SJSA1 (cell line): Measurements from ENCODE around the gene RFX3. TPM values are rescaled to one million over a fixed set of nuclear protein-coding genes. Genes with fewer than 3 reads are reported as not detected.

ENCODE experiments used
- DNase-seq, 2 experiments: peaks; one replicate each; pipeline ENCODE4 v3.0.0-alpha.2; 2015 to 2020; ENCODE audit warnings: low spot score in 2 of 2, low read depth in 1 of 2
- H3K27ac ChIP-seq: fragments of 250-450 bp; sonication (Bioruptor Pico); 2 replicates; pipeline ENCODE4 v1.5.1; 2020; ENCODE audit warnings: mild to moderate bottlenecking, moderate library complexity
- H3K27me3 ChIP-seq: fragments of 250-450 bp; sonication (Bioruptor Pico); replicated peaks from 2 replicates; pipeline ENCODE4 v1.5.1; 2020; ENCODE audit warnings: mild to moderate bottlenecking, moderate library complexity
- H3K36me3 ChIP-seq: fragments of 250-450 bp; sonication (Bioruptor Pico); 2 replicates; pipeline ENCODE4 v1.5.1; 2020; ENCODE audit warnings: mild to moderate bottlenecking
- H3K4me1 ChIP-seq: fragments of 250-450 bp; sonication (Bioruptor Pico); replicated peaks from 2 replicates; pipeline ENCODE4 v1.6.1; 2021; ENCODE audit warnings: mild to moderate bottlenecking
- H3K4me3 ChIP-seq: fragments of 250-450 bp; sonication (Bioruptor Pico); 2 replicates; pipeline ENCODE4 v1.5.1; 2020; ENCODE audit warnings: mild to moderate bottlenecking
- H3K9me3 ChIP-seq: fragments of 250-450 bp; sonication (Bioruptor Pico); replicated peaks from 2 replicates; pipeline ENCODE4 v1.5.1; 2020; ENCODE audit warnings: mild to moderate bottlenecking
- total RNA-seq: library from RNA; depleted of rRNA; stranded (reverse); fragments of >200 nt; shearing (Covaris generic); gene quantifications from 2 replicates; pipeline ENCODE4 v1.2.3, GENCODE V29; 2014; rRNA removed

Gene RFX3
- total RNA-seq = 0.28 and 0.32 TPM in 2 replicates

DNA sequence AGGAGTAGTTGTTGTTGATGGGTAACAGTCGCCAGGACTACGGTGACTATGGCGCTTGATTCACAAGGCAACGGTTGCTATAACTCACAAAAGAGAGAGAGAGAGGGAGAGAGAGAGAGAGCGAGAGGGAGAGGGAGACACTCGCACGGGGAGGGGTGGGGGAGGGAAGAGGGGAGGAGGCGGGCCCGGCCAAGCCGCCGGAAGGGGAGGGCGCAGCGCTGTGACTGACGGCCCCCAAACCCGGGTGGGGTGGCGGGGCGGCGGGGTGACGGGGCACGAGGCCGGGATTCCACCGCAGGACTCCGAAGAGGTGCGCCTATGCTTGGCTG is at the start of gene RFX3:
Gene RFX3, minus strand, starts transcription at position 166 of the 329 bp plus-strand sequence. CDS start 130,413 bp downstream, outside the sequence.
- Histone ChIP-seq H3K9me3 (no peaks in the 10 kb centered on the region), H3K27me3 (no peaks in the 10 kb centered on the region), H3K4me3 (peak within 1 kb of the TSS; percentile 74), H3K27ac (peak within 1 kb of the TSS; percentile 100), H3K36me3 (0 out of 2 replicates have a peak, but pooled peaks cover 4% of the 10 kb centered on the region), H3K4me1 (peaks cover 7% of the 10 kb centered on the region; the same call in 1 of the 2 replicates)
- DNase-seq = peak in 1 of 2 experiments; percentile 84

DNA sequence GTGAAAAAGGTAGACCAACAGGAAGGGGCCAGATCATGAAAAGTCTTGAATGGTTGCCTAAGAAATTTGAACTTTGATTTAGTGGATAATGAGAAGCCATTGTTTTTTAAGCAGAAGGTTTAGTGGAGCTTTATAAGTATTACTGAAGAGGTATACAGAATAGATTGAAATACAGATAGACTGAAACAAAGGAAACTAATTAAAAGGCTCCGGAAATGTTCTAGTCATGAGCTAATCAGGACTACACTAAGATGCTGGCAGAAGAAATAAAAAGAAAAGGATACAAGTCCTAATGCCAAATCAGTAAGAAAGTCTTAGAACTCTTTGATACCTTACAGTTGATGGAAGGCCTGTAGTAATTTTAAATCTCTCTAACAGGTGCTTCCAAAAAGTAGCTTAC is 45.7 kb upstream of the RFX3 start:
- H3K4me1 ChIP-seq = no peaks in the 10 kb centered on the region
- no peaks in the 10 kb centered on the region for H3K36me3 ChIP-seq
- no peak overlapping the region for H3K27ac ChIP-seq
- H3K4me3 ChIP-seq = no peak overlapping the region
- DNase-seq = no peak
- no peaks in the 10 kb centered on the region for H3K9me3 ChIP-seq
- H3K27me3 ChIP-seq = no peaks in the 10 kb centered on the region

DNA sequence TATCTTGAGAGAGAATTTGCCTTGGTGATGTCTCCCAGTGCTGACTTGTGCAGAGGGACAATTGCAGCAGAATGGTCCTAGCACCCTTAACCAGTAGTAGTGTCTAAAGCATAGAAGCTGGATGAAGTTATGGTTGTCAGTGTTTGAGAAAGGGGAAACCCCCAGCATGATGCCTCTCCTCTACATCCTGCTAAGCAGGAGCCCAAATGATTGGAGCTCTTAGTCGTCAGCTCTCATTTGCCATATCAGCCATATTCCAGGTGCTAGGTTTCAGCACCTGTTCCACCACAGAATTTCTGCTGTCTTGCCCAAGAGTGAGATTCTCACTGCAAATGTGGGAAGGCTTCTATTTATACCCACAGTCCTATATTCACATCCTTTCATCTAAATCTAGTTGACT is 43.7 kb upstream of the RFX3 start:
- H3K27me3 ChIP-seq = no peaks in the 10 kb centered on the region
- H3K36me3 ChIP-seq = no peaks in the 10 kb centered on the region
- H3K4me1 ChIP-seq = no peaks in the 10 kb centered on the region
- H3K27ac ChIP-seq = no peak overlapping the region
- H3K4me3 ChIP-seq = no peak overlapping the region
- no peak for DNase-seq
- no peaks in the 10 kb centered on the region for H3K9me3 ChIP-seq

DNA sequence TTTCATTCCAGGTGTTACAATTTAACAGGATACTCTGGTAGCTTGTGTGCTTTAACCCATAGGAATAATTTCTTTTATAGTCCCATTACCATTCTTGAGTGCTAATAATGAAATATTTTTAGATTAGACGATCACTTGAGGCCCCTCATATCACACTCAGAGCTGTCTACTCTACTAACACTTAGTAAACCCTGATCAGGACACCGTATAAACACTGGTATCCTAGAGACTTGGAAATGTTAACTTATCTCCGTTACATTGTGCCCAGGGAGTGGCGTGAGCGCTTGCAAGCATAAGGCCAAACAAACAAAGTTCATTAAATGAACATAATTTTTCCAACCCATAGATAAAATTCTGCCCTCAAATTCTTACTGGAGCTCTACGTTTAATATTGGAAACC is 42.2 kb upstream of the RFX3 start:
- Histone ChIP-seq H3K4me3 (no peak overlapping the region), H3K36me3 (no peaks in the 10 kb centered on the region), H3K4me1 (no peaks in the 10 kb centered on the region), H3K9me3 (no peaks in the 10 kb centered on the region), H3K27me3 (no peaks in the 10 kb centered on the region), H3K27ac (no peak overlapping the region)
- DNase-seq = no peak

GRCh38 chr9:3553076-3553765 is 27.4 kb upstream of the RFX3 start:
- Histone ChIP-seq H3K4me3 (no peak overlapping the region), H3K9me3 (no peaks in the 10 kb centered on the region), H3K36me3 (no peaks in the 10 kb centered on the region), H3K27me3 (no peaks in the 10 kb centered on the region), H3K4me1 (no peaks in the 10 kb centered on the region), H3K27ac (no peak overlapping the region)
- no peak for DNase-seq

DNA sequence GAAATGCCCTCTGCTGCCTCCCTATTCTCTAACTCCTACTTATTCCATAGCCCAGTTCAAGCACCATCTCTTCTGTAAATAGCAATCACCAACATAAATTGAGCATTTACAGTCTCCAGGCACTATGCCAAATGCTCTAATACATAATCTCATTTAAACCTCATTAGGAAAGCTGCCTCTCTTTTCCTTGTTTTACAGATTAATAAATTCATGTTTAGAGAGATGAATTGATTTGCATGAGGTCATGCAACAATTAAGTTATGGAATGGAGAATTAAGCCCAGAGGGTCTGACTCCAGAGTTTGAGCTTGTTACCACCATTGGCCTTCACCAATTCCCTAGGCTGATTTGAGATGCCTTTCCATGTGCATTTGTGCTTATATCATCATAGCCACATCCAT is 23.4 kb upstream of the RFX3 start:
- no peak overlapping the region for H3K4me3 ChIP-seq
- H3K4me1 ChIP-seq = no peaks in the 10 kb centered on the region
- H3K36me3 ChIP-seq = no peaks in the 10 kb centered on the region
- DNase-seq = no peak
- no peak overlapping the region for H3K27ac ChIP-seq
- no peaks in the 10 kb centered on the region for H3K27me3 ChIP-seq
- no peaks in the 10 kb centered on the region for H3K9me3 ChIP-seq

- no peaks in the 10 kb centered on the region for H3K27me3 ChIP-seq
- no peaks in the 10 kb centered on the region for H3K36me3 ChIP-seq
- no peak overlapping the region for H3K27ac ChIP-seq
- no peaks in the 10 kb centered on the region for H3K9me3 ChIP-seq
- no peak overlapping the region for H3K4me3 ChIP-seq
- no peak for DNase-seq
- no peaks in the 10 kb centered on the region for H3K4me1 ChIP-seq
Measured at GRCh38 chr9:3548648-3549047, 22.8 kb upstream of the RFX3 start.

DNA sequence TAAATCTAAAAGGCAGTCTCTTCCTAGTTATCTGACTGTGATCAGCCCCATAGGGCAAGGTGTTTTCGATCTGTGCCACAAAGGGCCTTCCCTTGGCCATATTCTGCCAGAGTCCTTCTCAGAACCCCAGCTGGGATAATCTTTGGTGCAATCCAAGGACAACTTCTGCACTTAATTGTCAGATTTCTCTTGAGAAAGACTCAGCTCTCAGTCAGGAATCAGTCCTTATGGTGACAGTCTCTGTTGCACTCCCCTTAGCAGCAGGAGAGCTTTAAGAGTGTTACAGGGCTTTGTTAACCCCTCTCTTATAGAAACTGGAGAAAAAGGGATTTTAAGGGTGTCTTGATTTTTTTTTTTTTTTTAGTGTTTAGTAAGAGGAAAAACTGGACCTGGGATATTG is 15.4 kb upstream of the RFX3 start:
- no peak overlapping the region for H3K27ac ChIP-seq
- no peaks in the 10 kb centered on the region for H3K9me3 ChIP-seq
- no peaks in the 10 kb centered on the region for H3K27me3 ChIP-seq
- DNase-seq = no peak
- no peak overlapping the region for H3K4me3 ChIP-seq
- no peaks in the 10 kb centered on the region for H3K36me3 ChIP-seq
- H3K4me1 ChIP-seq = no peaks in the 10 kb centered on the region

GRCh38 chr9:3534614-3535404 is 9.0 kb upstream of the RFX3 start:
- no peaks in the 10 kb centered on the region for H3K36me3 ChIP-seq
- H3K27me3 ChIP-seq = no peaks in the 10 kb centered on the region
- no peak overlapping the region for H3K4me3 ChIP-seq
- no peak overlapping the region for H3K27ac ChIP-seq
- H3K9me3 ChIP-seq = no peaks in the 10 kb centered on the region
- DNase-seq = no peak
- no peaks in the 10 kb centered on the region for H3K4me1 ChIP-seq

- no peak overlapping the region for H3K4me3 ChIP-seq
- H3K27ac ChIP-seq = no peak overlapping the region
- H3K4me1 ChIP-seq = peaks cover 6% of the 10 kb centered on the region; the same call in 1 of the 2 replicates
- H3K9me3 ChIP-seq = no peaks in the 10 kb centered on the region
- DNase-seq = no peak
- H3K36me3 ChIP-seq = no peaks in the 10 kb centered on the region
- H3K27me3 ChIP-seq = no peaks in the 10 kb centered on the region
Measured at GRCh38 chr9:3532158-3532557, 6.4 kb upstream of the RFX3 start.

- Histone ChIP-seq H3K36me3 (0 out of 2 replicates have a peak, but pooled peaks cover 4% of the 10 kb centered on the region), H3K4me3 (no peak overlapping the region), H3K27ac (no peak overlapping the region), H3K27me3 (no peaks in the 10 kb centered on the region), H3K4me1 (peaks cover 7% of the 10 kb centered on the region; the same call in 1 of the 2 replicates), H3K9me3 (no peaks in the 10 kb centered on the region)
- DNase-seq = no peak
Measured at GRCh38 chr9:3528451-3528850, 2.6 kb upstream of the RFX3 start.

GRCh38 chr9:3526997-3527940 is 1.5 kb upstream of the RFX3 start:
- Histone ChIP-seq H3K36me3 (0 out of 2 replicates have a peak, but pooled peaks cover 4% of the 10 kb centered on the region), H3K27ac (peak overlapping the region; percentile 100), H3K4me3 (peak overlapping the region; percentile 74), H3K27me3 (no peaks in the 10 kb centered on the region), H3K4me1 (peaks cover 7% of the 10 kb centered on the region; the same call in 1 of the 2 replicates), H3K9me3 (no peaks in the 10 kb centered on the region)
- no peak for DNase-seq

DNA sequence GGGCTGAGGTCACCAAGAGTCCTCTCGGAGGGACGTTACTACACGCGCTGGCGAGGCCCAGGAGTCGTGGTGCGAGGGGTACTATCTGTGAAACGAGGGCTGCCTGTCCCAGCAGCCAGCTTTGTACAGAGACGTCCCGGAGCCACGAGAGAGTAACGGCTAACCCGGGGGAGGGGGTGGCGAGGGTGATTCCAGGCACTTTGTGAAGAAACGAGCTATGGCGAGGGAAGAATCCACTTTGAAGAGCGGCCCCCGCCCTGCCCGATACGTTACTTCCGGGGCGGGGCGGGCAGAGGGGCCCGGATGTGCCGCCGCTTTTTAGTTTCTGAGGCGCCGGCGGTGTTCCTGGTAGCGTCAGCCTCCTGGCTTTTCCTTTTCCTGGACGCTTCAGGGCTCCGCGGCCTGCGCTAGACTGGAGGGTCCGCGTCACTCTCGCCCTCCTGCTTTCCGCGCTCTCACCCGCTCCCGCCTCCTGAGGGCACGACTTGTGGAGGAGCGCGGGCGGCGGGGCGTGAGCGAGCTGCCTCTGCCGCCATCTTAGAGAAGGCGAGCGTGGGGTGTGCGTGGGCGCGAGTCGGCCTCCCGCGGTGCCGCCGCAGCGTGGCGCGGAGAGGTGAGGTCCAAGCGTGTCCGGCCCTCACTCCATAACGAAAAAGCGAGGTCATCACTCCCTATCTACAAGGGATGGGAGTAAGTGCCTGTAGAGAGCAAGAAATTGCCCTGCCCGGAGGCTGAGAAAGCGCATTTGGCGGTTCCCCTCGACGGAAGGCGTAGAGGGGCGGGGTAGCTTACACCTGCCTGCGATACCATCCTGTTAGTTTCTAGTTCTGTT is 580 bp upstream of the RFX3 start:
- H3K9me3 ChIP-seq = no peaks in the 10 kb centered on the region
- H3K4me1 ChIP-seq = peaks cover 7% of the 10 kb centered on the region; the same call in 1 of the 2 replicates
- peak overlapping the region; percentile 74 for H3K4me3 ChIP-seq
- peak overlapping the region; percentile 100 for H3K27ac ChIP-seq
- no peaks in the 10 kb centered on the region for H3K27me3 ChIP-seq
- peak; percentile 72 to 87 for DNase-seq
- H3K36me3 ChIP-seq = 0 out of 2 replicates have a peak, but pooled peaks cover 4% of the 10 kb centered on the region
